ENCODE data around the gene BTBD8. TPM values are rescaled to one million over a fixed set of nuclear protein-coding genes. Genes with fewer than 3 reads are reported as not detected.

The BTBD8 gene
- total and polyA plus RNA-seq, 10 donors = 0.52 to 6.9 (median 3.9) TPM

GRCh38 chr1:92087542-92087941 is 7.4 kb downstream of the BTBD8 start:
- H3K27ac ChIP-seq = no peak overlapping the region
- no peaks in the 10 kb centered on the region for H3K4me1 ChIP-seq
- TF ChIP-seq POLR2AphosphoS5 (IDR thresholded peaks at IDR 0.05) (no peak), POLR2A (IDR thresholded peaks at IDR 0.05) (no peak), CTCF (IDR thresholded peaks at IDR 0.05 in 8 of 11, conservative IDR thresholded peaks at IDR 0.05 in 3 of 11) (no peak)
- H3K9me3 ChIP-seq = peaks cover 0 to 35% (median 27%) of the 10 kb centered on the region in 8 donors
- 82 to 91% (median 84%) methylated on average over 1 of the region's 1 CpG for WGBS, 5 donors
- no peak overlapping the region for H3K4me3 ChIP-seq
- no peak for DNase-seq
- intact Hi-C loops (cut with DNase I; ENCODE audit: low total_unique reads) = no loop called here
- H3K27me3 ChIP-seq (replicated peaks in 1 of 7) = no peaks in the 10 kb centered on the region
- H3K36me3 ChIP-seq = peaks cover 0 to 24% (median 0%) of the 10 kb centered on the region in 6 donors

DNA sequence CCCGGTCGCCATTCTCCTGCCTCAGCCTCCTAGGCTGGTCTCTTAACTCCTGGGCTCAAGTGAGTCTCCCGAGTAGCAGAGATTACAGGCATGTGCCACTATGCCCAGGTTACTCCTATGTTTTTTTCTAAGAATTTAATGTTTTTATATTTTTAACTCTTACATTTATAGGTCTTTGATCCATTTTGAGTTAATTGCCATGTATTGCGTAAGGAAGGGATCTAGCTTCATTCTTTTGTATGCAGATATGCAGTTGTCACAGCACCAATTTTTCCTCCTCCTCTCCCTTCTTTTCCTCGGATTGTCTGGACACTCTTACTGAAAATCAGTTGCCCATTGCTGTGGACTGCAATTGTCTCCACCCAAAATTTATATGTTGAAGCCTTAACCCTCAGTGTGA is 11.5 kb downstream of the BTBD8 start:
- no peak overlapping the region for H3K27ac ChIP-seq
- TF ChIP-seq POLR2AphosphoS5 (IDR thresholded peaks at IDR 0.05) (no peak), POLR2A (IDR thresholded peaks at IDR 0.05) (no peak), CTCF (IDR thresholded peaks at IDR 0.05 in 8 of 11, conservative IDR thresholded peaks at IDR 0.05 in 3 of 11) (no peak)
- intact Hi-C loops (cut with DNase I; ENCODE audit: low total_unique reads) = no loop called here
- WGBS, 5 donors = 92 to 96% (median 94%) methylated on average over 5 of the region's 5 CpGs
- no peak for DNase-seq
- H3K4me3 ChIP-seq = no peak overlapping the region
- peaks cover 0 to 10% (median 6%) of the 10 kb centered on the region in 8 donors for H3K9me3 ChIP-seq
- no peaks in the 10 kb centered on the region for H3K27me3 ChIP-seq (replicated peaks in 1 of 7)
- peaks cover 0 to 6% (median 0%) of the 10 kb centered on the region in 6 donors for H3K36me3 ChIP-seq
- peaks cover 0 to 11% (median 0%) of the 10 kb centered on the region in 6 donors for H3K4me1 ChIP-seq

DNA sequence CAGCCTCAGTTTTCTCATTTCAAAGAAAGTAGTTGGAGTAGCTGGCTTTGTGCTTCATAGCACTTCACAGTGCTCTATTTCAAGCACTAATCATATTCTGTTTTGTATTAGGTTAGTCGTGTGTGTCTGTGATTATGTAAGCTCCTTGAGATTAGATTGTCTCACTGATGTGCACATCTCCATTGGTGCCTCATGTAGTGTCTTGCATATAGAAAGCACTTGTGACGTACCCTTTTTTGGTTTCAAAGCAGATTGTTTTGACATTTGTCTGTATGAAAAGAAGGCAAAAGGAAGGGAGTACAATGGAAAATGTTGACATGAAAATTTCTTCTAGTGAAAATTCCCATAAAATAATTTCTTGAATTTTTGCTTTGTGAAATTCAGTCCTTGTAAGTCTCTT is 13.9 kb downstream of the BTBD8 start:
- no peak for TF ChIP-seq POLR2A (IDR thresholded peaks at IDR 0.05)
- no peak for TF ChIP-seq CTCF (IDR thresholded peaks at IDR 0.05 in 8 of 11, conservative IDR thresholded peaks at IDR 0.05 in 3 of 11)
- no peak for TF ChIP-seq POLR2AphosphoS5 (IDR thresholded peaks at IDR 0.05)
- intact Hi-C loops (cut with DNase I; ENCODE audit: low total_unique reads) = no loop called here
- Histone ChIP-seq H3K4me1 (peaks cover 0 to 15% (median 0%) of the 10 kb centered on the region in 6 donors), H3K36me3 (peaks cover 0 to 5% (median 0%) of the 10 kb centered on the region in 6 donors), H3K27me3 (replicated peaks in 1 of 7) (no peaks in the 10 kb centered on the region), H3K9me3 (no peaks in the 10 kb centered on the region), H3K27ac (no peak overlapping the region), H3K4me3 (no peak overlapping the region)
- no peak for DNase-seq
- 79 to 89% (median 83%) methylated on average over 2 of the region's 2 CpGs for WGBS, 5 donors

GRCh38 chr1:92094595-92094994 is 14.4 kb downstream of the BTBD8 start:
- H3K9me3 ChIP-seq = no peaks in the 10 kb centered on the region
- WGBS, 5 donors = 72 to 91% (median 83%) methylated on average over 1 of the region's 1 CpG
- intact Hi-C loops (cut with DNase I; ENCODE audit: low total_unique reads) = no loop called here
- peaks cover 0 to 15% (median 0%) of the 10 kb centered on the region in 6 donors for H3K4me1 ChIP-seq
- DNase-seq = no peak
- no peaks in the 10 kb centered on the region for H3K27me3 ChIP-seq (replicated peaks in 1 of 7)
- no peak for TF ChIP-seq POLR2AphosphoS5 (IDR thresholded peaks at IDR 0.05)
- TF ChIP-seq CTCF (IDR thresholded peaks at IDR 0.05 in 8 of 11, conservative IDR thresholded peaks at IDR 0.05 in 3 of 11) = no peak
- TF ChIP-seq POLR2A (IDR thresholded peaks at IDR 0.05) = no peak
- peaks cover 0 to under 1% (median 0%) of the 10 kb centered on the region in 6 donors for H3K36me3 ChIP-seq
- H3K4me3 ChIP-seq = no peak overlapping the region
- H3K27ac ChIP-seq = no peak overlapping the region

All from spleen (tissue), 11 donors.